Omental fat pad (tissue), 4 donors: ENCODE measurements around the gene PNMT. TPM values are rescaled to one million over a fixed set of nuclear protein-coding genes. Genes with fewer than 3 reads are reported as not detected.

ENCODE experiments used
- ATAC-seq: fragments of 150-250 bp; one replicate; pipeline ENCODE4 v1.9.1; 2016; ENCODE audit warnings: mild to moderate bottlenecking, moderate library complexity; ENCODE audit not compliant: low FRiP score
- DNase-seq: peaks from one replicate; pipeline ENCODE4 v3.0.0-alpha.2; 2019; ENCODE audit warnings: low spot score
- CTCF ChIP-seq, 3 donors: fragments of 450-650 bp; IDR thresholded peaks; one replicate each; pipeline ENCODE4 v1.5.1; 2016 to 2017; ENCODE audit warnings: antibody characterized with exemption in 3 of 3, mild to moderate bottlenecking in 3 of 3, moderate library complexity in 2 of 3
- total RNA-seq, 4 donors: library from RNA; depleted of rRNA; stranded (reverse); fragments of >200 nt; gene quantifications; one replicate each; pipeline ENCODE4 v1.1.0, GENCODE V29; 2016

PNMT gene
- total RNA-seq, 4 donors from 2014 or later: 0.44 to 16.7 (median 1.9) TPM

- no peak for ATAC-seq
- DNase-seq: no peak
- no peak for TF ChIP-seq CTCF (IDR thresholded peaks at IDR 0.05)
Observed at GRCh38 chr17:39716073-39716818, 48.0 kb downstream of the PNMT start.

DNA sequence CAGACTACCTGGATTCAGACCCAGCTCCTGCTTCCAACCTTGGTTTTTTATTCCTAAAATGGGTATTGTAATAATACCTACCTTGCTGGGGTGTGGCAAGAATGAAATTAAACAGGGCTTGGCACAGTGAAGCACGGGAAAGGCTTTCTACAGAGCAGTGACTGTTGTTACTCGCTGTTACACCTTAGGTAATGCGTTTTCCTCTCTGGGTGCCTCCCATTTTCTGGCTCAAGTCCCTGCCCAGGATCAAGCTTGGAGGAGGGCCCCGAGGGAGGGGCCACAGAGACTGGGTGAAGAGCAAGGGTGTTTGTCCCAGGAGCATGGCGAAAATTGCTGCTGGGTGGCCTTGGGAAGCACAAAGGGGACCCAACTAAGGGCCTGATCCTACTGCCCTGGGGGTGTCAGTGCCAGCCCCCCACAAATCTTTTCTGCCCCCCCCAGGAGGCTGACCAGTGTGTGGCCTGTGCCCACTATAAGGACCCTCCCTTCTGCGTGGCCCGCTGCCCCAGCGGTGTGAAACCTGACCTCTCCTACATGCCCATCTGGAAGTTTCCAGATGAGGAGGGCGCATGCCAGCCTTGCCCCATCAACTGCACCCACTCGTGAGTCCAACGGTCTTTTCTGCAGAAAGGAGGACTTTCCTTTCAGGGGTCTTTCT, 48.8 kb downstream of the PNMT start:
- DNase-seq (no peak), ATAC-seq (peak; percentile 63)
- no peak for TF ChIP-seq CTCF (IDR thresholded peaks at IDR 0.05)

GRCh38 chr17:39717660-39718059, 49.4 kb downstream of the PNMT start:
- DNase-seq: no peak
- no peak for TF ChIP-seq CTCF (IDR thresholded peaks at IDR 0.05)
- ATAC-seq: no peak

- DNase-seq (no peak), ATAC-seq (no peak)
- no peak for TF ChIP-seq CTCF (IDR thresholded peaks at IDR 0.05)
Observed at GRCh38 chr17:39719563-39720355, 51.5 kb downstream of the PNMT start.

Other genes with a start within 250 kb of the PNMT start
- 10 to 100 TPM; 21.4 to 34.0 (median 29.0) TPM for gene MED1, start 217.2 kb upstream of the PNMT start, total RNA-seq
- 10 to 100 TPM; 25.7 to 49.2 (median 38.1) TPM for gene CDK12, start 207.0 kb upstream of the PNMT start, total RNA-seq
- gene NEUROD2, start 60.5 kb upstream of the PNMT start, total RNA-seq: under 1 TPM in 1 of 4 donors, not detected in 3; 0.06 TPM
- 10 to 100 TPM; 13.9 to 27.0 (median 19.1) TPM for gene PPP1R1B, start 41.5 kb upstream of the PNMT start, total RNA-seq
- gene STARD3, start 31.3 kb upstream of the PNMT start, total RNA-seq: 10 to 100 TPM; 24.9 to 75.5 (median 36.5) TPM
- gene TCAP, start 3.1 kb upstream of the PNMT start, total RNA-seq: 1 to 10 TPM in 1 of 4 donors, under 1 TPM in 2, not detected in 1; 0.19 to 1.7 (median 0.60) TPM
- gene PGAP3, start 19.6 kb downstream of the PNMT start, total RNA-seq: 10 to 100 TPM in 2 of 4 donors, 1 to 10 TPM in 2; 8.2 to 12.8 (median 11.0) TPM
- 10 to 100 TPM; 13.8 to 23.8 (median 15.7) TPM for gene ERBB2, start 31.6 kb downstream of the PNMT start, total RNA-seq
- gene MIEN1, start 62.1 kb downstream of the PNMT start, total RNA-seq: 10 to 100 TPM; 33.9 to 60.8 (median 52.5) TPM
- gene GRB7, start 69.5 kb downstream of the PNMT start, total RNA-seq: 10 to 100 TPM in 3 of 4 donors, not detected in 1; 13.0 to 19.3 (median 14.0) TPM
- 1 to 10 TPM; 2.9 to 8.3 (median 4.5) TPM for gene IKZF3, start 195.9 kb downstream of the PNMT start, total RNA-seq
- gene ZPBP2, start 199.7 kb downstream of the PNMT start, total RNA-seq: not detected